Testis (tissue), 3 donors: ENCODE data around the gene RASGRP4. TPM values are rescaled to one million over a fixed set of nuclear protein-coding genes. Genes with fewer than 3 reads are reported as not detected.

Experiments used
- DNase-seq: peaks from one replicate; pipeline ENCODE4 v3.0.0-alpha.2; 2019
- H3K27ac ChIP-seq, 2 donors: fragments of 200-600 bp; sonication (generic); one replicate each; pipeline ENCODE4 v1.5.1; 2019
- H3K27me3 ChIP-seq: fragments of 200-600 bp; sonication (generic); one replicate; pipeline ENCODE4 v1.5.1; 2019
- H3K36me3 ChIP-seq: fragments of 200-600 bp; sonication (generic); one replicate; pipeline ENCODE4 v1.5.1; 2017; ENCODE audit warnings: low read depth; ENCODE audit errors: missing control alignments
- H3K4me1 ChIP-seq: fragments of 200-600 bp; sonication (generic); one replicate; pipeline ENCODE4 v1.5.1; 2019
- H3K4me3 ChIP-seq, 2 donors: fragments of 200-600 bp; sonication (generic); one replicate each; pipeline ENCODE4 v1.5.1; 2017 to 2019
- H3K9me3 ChIP-seq: fragments of 200-600 bp; sonication (generic); one replicate; pipeline ENCODE4 v1.5.1; 2017
- POLR2A ChIP-seq: fragments of 450-650 bp; IDR thresholded peaks from one replicate; pipeline ENCODE4 v1.6.1; 2017; ENCODE audit warnings: antibody characterized with exemption, mild to moderate bottlenecking, moderate library complexity
- WGBS, 2 donors: methylation state at CpG; one replicate each; pipeline ENCODE4 v1.1.5; 2018; 5-methylcytosine and 5-hydroxymethylcytosine counted together
- intact Hi-C: fragments of 100-400 bp; cut with DNase I; formaldehyde crosslinking; loops from one replicate; pipeline ENCODE4 v1.15.1; 2023; ENCODE audit warnings: low total_unique reads
- polyA plus RNA-seq: library from polyadenylated mRNA; stranded (reverse); fragments of 350-450 nt; fragmentation: Illumina TruSeq; extraction: RNeasy Lipid Tissue Mini Kit (QIAGEN cat#74804); gene quantifications from one replicate; pipeline ENCODE4 v1.2.3, GENCODE V29; 2014; ENCODE audit warnings: low read depth, low replicate concordance; ENCODE audit not compliant: insufficient read depth
- total RNA-seq, 2 donors: library from RNA; depleted of rRNA; stranded (reverse); fragments of >200 nt; gene quantifications; one replicate each; pipeline ENCODE4 v1.2.3, GENCODE V29; 2016
- TF ChIP-seq, protein P1 (sequence below), 3 experiments: fragments of 450-650 bp in 2 of 3; fragments of 200-600 bp in 1 of 3; sonication (generic) in 1 of 3; IDR thresholded peaks; one replicate each; pipeline ENCODE4 v1.5.1; 2016 to 2019; ENCODE audit warnings: antibody characterized with exemption in 3 of 3, mild to moderate bottlenecking in 2 of 3, moderate library complexity in 1 of 3

The RASGRP4 gene
- total and polyA plus RNA-seq, 3 donors from 2014 or later = 0.71 to 1.5 (median 1.3) TPM

DNA sequence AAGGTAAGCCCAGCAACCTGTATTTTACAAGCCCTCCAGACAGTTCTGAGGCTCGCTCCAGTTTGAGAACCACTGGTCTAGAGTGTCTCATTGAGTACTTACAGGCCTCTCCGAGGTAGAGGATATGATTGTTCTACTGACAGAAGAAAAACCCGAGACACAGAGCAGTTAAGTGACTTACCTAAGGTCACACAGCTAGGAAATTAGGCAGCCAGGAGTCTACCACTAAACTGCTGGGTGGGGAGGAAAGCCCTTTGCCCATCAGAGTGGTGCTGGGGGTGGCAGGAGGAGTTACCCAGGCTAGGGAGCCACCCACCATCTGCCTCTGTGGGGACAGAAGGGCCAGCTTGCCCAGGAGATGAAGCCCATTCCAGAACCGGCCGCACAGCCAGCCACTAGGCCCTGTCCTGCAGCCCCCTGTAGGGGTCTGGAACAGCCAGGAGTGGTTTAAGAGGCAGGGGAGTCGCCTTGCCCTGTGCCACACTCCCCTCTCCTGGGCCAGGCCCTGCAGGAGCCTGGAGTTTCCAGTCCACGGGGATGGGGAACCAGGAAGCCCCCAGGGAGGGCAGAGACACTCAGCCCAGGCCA is 703 bp downstream of the RASGRP4 start:
- 80 to 91% methylated on average over 3 to 7 of the region's 7 CpGs for WGBS, 2 donors
- Histone ChIP-seq H3K27ac (no peak overlapping the region), H3K4me1 (no peaks in the 10 kb centered on the region), H3K27me3 (no peaks in the 10 kb centered on the region), H3K4me3 (no peak overlapping the region), H3K36me3 (no peaks in the 10 kb centered on the region), H3K9me3 (no peaks in the 10 kb centered on the region)
- DNase-seq = no peak
- no peak for TF ChIP-seq POLR2A
- TF ChIP-seq, protein P1, sequence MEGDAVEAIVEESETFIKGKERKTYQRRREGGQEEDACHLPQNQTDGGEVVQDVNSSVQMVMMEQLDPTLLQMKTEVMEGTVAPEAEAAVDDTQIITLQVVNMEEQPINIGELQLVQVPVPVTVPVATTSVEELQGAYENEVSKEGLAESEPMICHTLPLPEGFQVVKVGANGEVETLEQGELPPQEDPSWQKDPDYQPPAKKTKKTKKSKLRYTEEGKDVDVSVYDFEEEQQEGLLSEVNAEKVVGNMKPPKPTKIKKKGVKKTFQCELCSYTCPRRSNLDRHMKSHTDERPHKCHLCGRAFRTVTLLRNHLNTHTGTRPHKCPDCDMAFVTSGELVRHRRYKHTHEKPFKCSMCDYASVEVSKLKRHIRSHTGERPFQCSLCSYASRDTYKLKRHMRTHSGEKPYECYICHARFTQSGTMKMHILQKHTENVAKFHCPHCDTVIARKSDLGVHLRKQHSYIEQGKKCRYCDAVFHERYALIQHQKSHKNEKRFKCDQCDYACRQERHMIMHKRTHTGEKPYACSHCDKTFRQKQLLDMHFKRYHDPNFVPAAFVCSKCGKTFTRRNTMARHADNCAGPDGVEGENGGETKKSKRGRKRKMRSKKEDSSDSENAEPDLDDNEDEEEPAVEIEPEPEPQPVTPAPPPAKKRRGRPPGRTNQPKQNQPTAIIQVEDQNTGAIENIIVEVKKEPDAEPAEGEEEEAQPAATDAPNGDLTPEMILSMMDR (IDR thresholded peaks at IDR 0.05) = no peak
- intact Hi-C loops = no loop called here

DNA sequence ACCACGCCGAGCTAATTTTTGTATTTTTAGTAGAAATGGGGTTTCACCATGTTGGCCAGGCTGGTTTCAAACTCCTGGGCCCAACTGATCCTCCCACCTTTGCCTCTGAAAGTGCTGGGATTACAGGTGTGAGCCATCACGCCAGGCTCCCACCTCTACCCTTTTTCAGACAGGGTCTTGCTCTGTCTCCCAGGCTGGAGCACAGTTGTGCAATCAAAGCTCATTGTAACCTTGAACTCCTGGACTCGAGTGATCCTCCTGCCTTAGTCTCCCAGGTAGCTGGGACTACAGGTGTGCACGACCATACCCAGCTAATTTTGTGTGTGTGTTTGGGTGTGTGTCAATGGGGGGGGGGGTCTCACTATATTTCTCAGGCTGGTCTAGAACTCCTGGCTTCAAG is 1.7 kb downstream of the RASGRP4 start:
- H3K27me3 ChIP-seq = no peaks in the 10 kb centered on the region
- WGBS, 2 donors = 85 to 92% methylated on average over 5 of the region's 5 CpGs
- no peaks in the 10 kb centered on the region for H3K4me1 ChIP-seq
- H3K27ac ChIP-seq = no peak overlapping the region
- DNase-seq = no peak
- intact Hi-C loops = no loop called here
- no peak overlapping the region for H3K4me3 ChIP-seq
- TF ChIP-seq, protein P1 (IDR thresholded peaks at IDR 0.05) = no peak
- TF ChIP-seq POLR2A = no peak
- H3K9me3 ChIP-seq = no peaks in the 10 kb centered on the region
- H3K36me3 ChIP-seq = no peaks in the 10 kb centered on the region

- intact Hi-C loops = no loop called here
- Histone ChIP-seq H3K4me1 (peaks cover 4% of the 10 kb centered on the region), H3K27me3 (no peaks in the 10 kb centered on the region), H3K4me3 (no peak overlapping the region), H3K27ac (no peak overlapping the region), H3K9me3 (no peaks in the 10 kb centered on the region), H3K36me3 (no peaks in the 10 kb centered on the region)
- DNase-seq = no peak
- WGBS, 2 donors = 77 to 92% methylated on average over 4 to 7 of the region's 7 CpGs
- no peak for TF ChIP-seq POLR2A
- TF ChIP-seq, protein P1 (IDR thresholded peaks at IDR 0.05) = no peak
These were observed 3.6 kb downstream of the RASGRP4 start for GRCh38 chr19:38422438-38422837.

- 73 to 85% methylated on average over 13 to 14 of the region's 14 CpGs for WGBS, 2 donors
- H3K36me3 ChIP-seq = no peaks in the 10 kb centered on the region
- no peak for DNase-seq
- no peaks in the 10 kb centered on the region for H3K27me3 ChIP-seq
- H3K4me3 ChIP-seq = no peak overlapping the region
- H3K27ac ChIP-seq = no peak overlapping the region
- intact Hi-C loops = no loop called here
- no peaks in the 10 kb centered on the region for H3K9me3 ChIP-seq
- TF ChIP-seq, protein P1 (IDR thresholded peaks at IDR 0.05) = no peak
- no peak for TF ChIP-seq POLR2A
- H3K4me1 ChIP-seq = peaks cover 4% of the 10 kb centered on the region
These were observed 4.2 kb downstream of the RASGRP4 start for GRCh38 chr19:38421856-38422255.

- TF ChIP-seq POLR2A = no peak
- TF ChIP-seq, protein P1 (IDR thresholded peaks at IDR 0.05) = no peak
- Histone ChIP-seq H3K27me3 (no peaks in the 10 kb centered on the region), H3K9me3 (no peaks in the 10 kb centered on the region), H3K27ac (no peak overlapping the region), H3K36me3 (no peaks in the 10 kb centered on the region), H3K4me1 (peaks cover 4% of the 10 kb centered on the region), H3K4me3 (no peak overlapping the region)
- WGBS, 2 donors = 92 to 95% methylated on average over 3 to 9 of the region's 9 CpGs
- DNase-seq = no peak
- intact Hi-C loops = no loop called here
These were observed 5.1 kb downstream of the RASGRP4 start for GRCh38 chr19:38420935-38421334.
